PC-3 (cell line): ENCODE results near the gene SPATA20.

Experiments
- EZH2 ChIP-seq: fragments of 300-600 bp; sonication (generic); IDR thresholded peaks from one replicate; pipeline ENCODE4 v1.6.1; 2017; ENCODE audit warnings: antibody characterized with exemption, mild to moderate bottlenecking, low read length; ENCODE audit not compliant: unreplicated experiment
- EZH2phosphoT487 ChIP-seq: fragments of 300-600 bp; sonication (generic); IDR thresholded peaks from 2 replicates; pipeline ENCODE4 v1.6.1; 2018; ENCODE audit warnings: mild to moderate bottlenecking, antibody characterized with exemption, low read length, borderline replicate concordance
- TF ChIP-seq, protein P1 (sequence below): fragments of 300-600 bp; sonication (generic); conservative IDR thresholded peaks from 2 replicates; pipeline ENCODE4 v1.5.1; 2017; ENCODE audit warnings: antibody characterized with exemption, low read depth, mild to moderate bottlenecking, low read length

- TF ChIP-seq, protein P1, sequence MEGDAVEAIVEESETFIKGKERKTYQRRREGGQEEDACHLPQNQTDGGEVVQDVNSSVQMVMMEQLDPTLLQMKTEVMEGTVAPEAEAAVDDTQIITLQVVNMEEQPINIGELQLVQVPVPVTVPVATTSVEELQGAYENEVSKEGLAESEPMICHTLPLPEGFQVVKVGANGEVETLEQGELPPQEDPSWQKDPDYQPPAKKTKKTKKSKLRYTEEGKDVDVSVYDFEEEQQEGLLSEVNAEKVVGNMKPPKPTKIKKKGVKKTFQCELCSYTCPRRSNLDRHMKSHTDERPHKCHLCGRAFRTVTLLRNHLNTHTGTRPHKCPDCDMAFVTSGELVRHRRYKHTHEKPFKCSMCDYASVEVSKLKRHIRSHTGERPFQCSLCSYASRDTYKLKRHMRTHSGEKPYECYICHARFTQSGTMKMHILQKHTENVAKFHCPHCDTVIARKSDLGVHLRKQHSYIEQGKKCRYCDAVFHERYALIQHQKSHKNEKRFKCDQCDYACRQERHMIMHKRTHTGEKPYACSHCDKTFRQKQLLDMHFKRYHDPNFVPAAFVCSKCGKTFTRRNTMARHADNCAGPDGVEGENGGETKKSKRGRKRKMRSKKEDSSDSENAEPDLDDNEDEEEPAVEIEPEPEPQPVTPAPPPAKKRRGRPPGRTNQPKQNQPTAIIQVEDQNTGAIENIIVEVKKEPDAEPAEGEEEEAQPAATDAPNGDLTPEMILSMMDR, result no peak
- TF ChIP-seq EZH2 (no peak), EZH2phosphoT487 (no peak)
These were observed 33.7 kb downstream of the SPATA20 start for GRCh38 chr17:50580646-50581045.
